GM19455 (cell line): Measurements from ENCODE around the gene ATP8B3.

Experiments
- ATAC-seq: cut with Tn5 transposase; IDR thresholded peaks from one replicate; pipeline ENCODE4 v1.9.1; 2021; ENCODE audit not compliant: unreplicated experiment

Gene ATP8B3

GRCh38 chr19:1757468-1758230, 54.4 kb downstream of the ATP8B3 start:
- no peak for ATAC-seq

- no peak for ATAC-seq
These were observed 55.2 kb downstream of the ATP8B3 start for GRCh38 chr19:1756705-1757465.

GRCh38 chr19:1756264-1756663, 55.8 kb downstream of the ATP8B3 start:
- ATAC-seq, result no peak

DNA sequence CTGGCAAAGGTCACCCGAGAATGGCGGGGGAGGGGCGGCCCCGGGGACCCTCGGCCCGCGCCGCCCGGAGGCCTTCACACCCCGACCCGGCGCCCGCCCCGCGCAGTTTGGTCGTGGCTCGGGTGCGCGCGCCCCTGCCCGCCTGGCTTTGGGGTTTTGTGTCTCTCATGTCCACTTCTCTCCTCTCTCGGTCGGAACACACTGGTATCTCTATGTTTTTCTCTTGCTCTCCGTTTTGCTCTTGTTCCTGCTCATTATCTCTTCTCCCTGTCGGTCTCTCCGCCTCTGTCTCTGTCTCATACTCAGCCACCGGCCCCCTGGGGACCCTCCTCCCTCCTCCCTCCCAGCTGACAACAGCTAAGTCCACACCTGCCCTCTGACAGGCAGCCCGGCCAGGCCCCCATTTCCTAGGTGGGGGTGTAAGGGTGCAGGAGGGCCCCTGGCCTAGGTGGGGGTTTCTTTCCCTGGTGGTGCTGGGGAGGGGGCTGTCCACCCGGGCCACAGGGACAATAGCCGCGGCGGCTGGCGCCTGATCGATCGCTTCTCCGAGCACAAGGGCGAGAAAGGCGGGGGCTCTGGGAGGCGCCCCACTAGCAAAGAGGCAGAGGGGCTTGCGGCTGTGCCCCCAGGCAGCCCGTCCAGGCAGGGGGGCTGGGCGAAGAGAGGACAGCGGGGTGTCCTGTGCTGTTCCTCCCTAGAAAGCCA, 56.5 kb downstream of the ATP8B3 start:
- ATAC-seq, result no peak

DNA sequence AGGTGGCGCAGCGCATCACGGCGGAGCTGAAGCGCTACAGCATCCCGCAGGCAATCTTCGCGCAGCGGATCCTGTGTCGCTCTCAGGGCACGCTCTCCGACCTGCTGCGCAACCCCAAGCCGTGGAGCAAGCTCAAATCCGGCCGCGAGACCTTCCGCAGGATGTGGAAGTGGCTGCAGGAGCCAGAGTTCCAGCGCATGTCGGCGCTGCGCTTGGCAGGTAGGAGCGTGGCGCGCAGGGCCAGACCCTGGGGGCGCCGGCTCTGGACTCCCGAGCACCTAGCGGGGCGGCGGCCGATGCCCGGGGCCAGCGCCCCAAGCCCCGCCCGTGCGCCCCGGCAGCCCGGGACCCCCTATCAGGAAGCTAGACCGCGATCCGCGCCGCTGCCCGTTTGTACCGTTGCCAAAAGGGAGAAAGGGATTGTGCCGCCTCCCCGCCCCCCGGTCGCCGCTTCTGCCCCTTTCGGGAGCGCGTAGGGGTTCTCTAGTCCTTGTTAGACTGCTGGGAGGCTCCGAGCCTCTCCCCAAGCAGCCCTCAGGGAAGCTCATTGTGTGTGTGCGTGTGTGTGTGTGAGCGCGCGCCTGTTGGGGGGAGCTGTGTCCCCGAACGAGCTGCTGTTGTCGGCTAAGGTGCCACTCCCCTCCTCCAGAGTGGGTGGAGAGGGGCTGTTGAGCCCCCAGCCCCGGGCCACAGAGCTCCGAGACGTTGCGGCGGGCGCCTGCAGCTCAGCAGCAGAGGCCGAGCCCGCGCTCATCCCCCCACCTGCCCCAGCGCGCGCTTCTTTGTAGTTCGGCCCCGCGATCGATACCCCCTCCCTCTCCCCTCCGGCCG, 57.2 kb downstream of the ATP8B3 start:
- no peak for ATAC-seq

GRCh38 chr19:1754018-1754635, 57.9 kb downstream of the ATP8B3 start:
- ATAC-seq, result no peak

DNA sequence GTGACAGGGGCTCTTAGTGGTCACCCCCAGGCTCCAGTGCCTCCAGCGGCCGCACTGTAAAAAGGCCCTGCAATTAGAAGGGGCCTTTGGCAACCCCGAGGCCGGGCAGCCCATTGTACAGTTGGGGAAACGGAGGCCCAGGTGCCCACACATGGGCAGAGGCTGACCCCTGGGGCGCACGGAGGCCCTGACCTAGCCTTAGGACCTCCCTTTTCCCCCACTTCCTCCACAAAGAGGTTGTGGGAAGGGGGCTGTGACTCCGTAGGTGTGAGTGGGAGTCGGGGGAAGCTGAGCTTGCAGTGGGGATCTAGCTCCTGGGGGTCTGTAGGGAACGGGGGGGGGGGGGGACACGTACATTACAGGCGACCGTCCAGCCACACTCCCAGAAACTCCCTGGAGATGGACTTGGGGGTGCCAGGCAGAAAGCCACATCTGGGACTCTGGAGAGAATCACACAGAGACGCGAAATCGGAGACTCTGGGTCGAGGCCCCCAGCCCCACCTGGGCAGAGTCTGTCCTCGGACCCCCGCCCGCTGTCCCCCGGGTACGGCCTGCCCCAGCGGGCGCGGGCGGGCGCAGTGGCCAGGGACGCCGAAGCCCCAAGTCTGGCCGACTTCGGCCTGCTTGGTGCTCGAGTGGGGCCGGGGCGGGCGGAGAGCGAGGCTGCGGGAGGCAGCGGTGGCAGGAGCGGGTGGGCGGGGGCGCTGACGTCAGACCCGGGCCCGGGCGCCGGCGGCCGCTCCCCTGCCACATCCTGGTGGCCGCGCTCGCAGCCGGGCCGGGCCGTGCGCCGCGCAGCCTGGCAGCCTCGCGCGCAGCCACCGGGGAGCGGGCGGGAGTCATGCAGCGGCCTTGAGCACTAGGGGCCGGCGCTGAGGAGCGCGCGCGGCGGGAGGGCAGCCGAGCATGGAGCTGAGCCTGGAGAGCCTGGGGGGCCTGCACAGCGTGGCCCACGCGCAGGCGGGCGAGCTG, 59.0 kb downstream of the ATP8B3 start, which contains the start of gene ONECUT3:
TSS of gene ONECUT3 (plus strand) at position 750 of the 972 bp plus-strand sequence. CDS start at position 907, 157 bp downstream.
- ATAC-seq, result no peak

- no peak for ATAC-seq
These were observed 59.9 kb downstream of the ATP8B3 start for GRCh38 chr19:1752009-1752756.

GRCh38 chr19:1751367-1752008, 60.6 kb downstream of the ATP8B3 start:
- no peak for ATAC-seq

GRCh38 chr19:1750343-1751021, 61.6 kb downstream of the ATP8B3 start:
- ATAC-seq, result no peak

GRCh38 chr19:1749373-1750342, 62.4 kb downstream of the ATP8B3 start:
- no peak for ATAC-seq

GRCh38 chr19:1748873-1749341, 63.2 kb downstream of the ATP8B3 start:
- ATAC-seq, result no peak

- no peak for ATAC-seq
These were observed 63.8 kb downstream of the ATP8B3 start for GRCh38 chr19:1748115-1748872.

- no peak for ATAC-seq
These were observed 64.6 kb downstream of the ATP8B3 start for GRCh38 chr19:1747285-1748114.
